Tibial nerve (tissue), 4 donors: Measurements from ENCODE around the gene ARHGEF4.

Source experiments
- CTCF ChIP-seq, 5 experiments: fragments of 200-600 bp in 3 of 5; fragments of 450-650 bp in 2 of 5; sonication (generic) in 3 of 5; IDR thresholded peaks; one replicate each; pipeline ENCODE4 v1.5.1; 2016 to 2019; ENCODE audit warnings: antibody characterized with exemption in 5 of 5, mild to moderate bottlenecking in 3 of 5, moderate library complexity in 2 of 5
- EP300 ChIP-seq, 2 donors: sonication (generic); formaldehyde crosslinking; IDR thresholded peaks; one replicate each; pipeline ENCODE4 v1.6.1; 2017; ENCODE audit warnings: antibody characterized with exemption in 2 of 2, mild to moderate bottlenecking in 1 of 2
- POLR2A ChIP-seq, 2 donors: fragments of 450-650 bp; IDR thresholded peaks; one replicate each; pipeline ENCODE4 v1.6.1; 2017; ENCODE audit warnings: antibody characterized with exemption in 2 of 2, mild to moderate bottlenecking in 2 of 2, moderate library complexity in 2 of 2

GRCh38 chr2:131048641-131049040, 211.9 kb downstream of the ARHGEF4 start:
- no peak for TF ChIP-seq CTCF (IDR thresholded peaks at IDR 0.05)
- no peak for TF ChIP-seq EP300 (IDR thresholded peaks at IDR 0.05)
- no peak for TF ChIP-seq POLR2A (IDR thresholded peaks at IDR 0.05)
